GM12865 (cell line): ENCODE results near the gene GPR119.

Experiments
- DNase-seq: peaks from one replicate; pipeline ENCODE4 v3.0.0; 2010; ENCODE audit warnings: low read depth
- H3K4me3 ChIP-seq: 2 replicates; pipeline ENCODE4 v1.5.1; 2011; ENCODE audit warnings: mild to moderate bottlenecking, low read depth, low read length, control low read depth
- TF ChIP-seq, protein P1 (sequence below): IDR thresholded peaks from 2 replicates; pipeline ENCODE4 v1.5.1; 2011; ENCODE audit warnings: low read length, control low read depth, low read depth, inconsistent platforms; ENCODE audit not compliant: insufficient read depth; ENCODE audit errors: missing control alignments

Gene GPR119

GRCh38 chrX:130415201-130415600 is 29.7 kb upstream of the GPR119 start:
- no peak for DNase-seq
- TF ChIP-seq, protein P1, sequence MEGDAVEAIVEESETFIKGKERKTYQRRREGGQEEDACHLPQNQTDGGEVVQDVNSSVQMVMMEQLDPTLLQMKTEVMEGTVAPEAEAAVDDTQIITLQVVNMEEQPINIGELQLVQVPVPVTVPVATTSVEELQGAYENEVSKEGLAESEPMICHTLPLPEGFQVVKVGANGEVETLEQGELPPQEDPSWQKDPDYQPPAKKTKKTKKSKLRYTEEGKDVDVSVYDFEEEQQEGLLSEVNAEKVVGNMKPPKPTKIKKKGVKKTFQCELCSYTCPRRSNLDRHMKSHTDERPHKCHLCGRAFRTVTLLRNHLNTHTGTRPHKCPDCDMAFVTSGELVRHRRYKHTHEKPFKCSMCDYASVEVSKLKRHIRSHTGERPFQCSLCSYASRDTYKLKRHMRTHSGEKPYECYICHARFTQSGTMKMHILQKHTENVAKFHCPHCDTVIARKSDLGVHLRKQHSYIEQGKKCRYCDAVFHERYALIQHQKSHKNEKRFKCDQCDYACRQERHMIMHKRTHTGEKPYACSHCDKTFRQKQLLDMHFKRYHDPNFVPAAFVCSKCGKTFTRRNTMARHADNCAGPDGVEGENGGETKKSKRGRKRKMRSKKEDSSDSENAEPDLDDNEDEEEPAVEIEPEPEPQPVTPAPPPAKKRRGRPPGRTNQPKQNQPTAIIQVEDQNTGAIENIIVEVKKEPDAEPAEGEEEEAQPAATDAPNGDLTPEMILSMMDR: no peak
- no peak overlapping the region for H3K4me3 ChIP-seq

- TF ChIP-seq, protein P1: no peak
- no peak for DNase-seq
Measured at GRCh38 chrX:130414800-130415199, 29.3 kb upstream of the GPR119 start.

GRCh38 chrX:130413415-130413814 is 27.9 kb upstream of the GPR119 start:
- H3K4me3 ChIP-seq: no peak overlapping the region
- no peak for DNase-seq
- TF ChIP-seq, protein P1: no peak

More at GRCh38 chrX:130414800-130415199, 29.3 kb upstream of the GPR119 start:
- no peak overlapping the region for H3K4me3 ChIP-seq

DNA sequence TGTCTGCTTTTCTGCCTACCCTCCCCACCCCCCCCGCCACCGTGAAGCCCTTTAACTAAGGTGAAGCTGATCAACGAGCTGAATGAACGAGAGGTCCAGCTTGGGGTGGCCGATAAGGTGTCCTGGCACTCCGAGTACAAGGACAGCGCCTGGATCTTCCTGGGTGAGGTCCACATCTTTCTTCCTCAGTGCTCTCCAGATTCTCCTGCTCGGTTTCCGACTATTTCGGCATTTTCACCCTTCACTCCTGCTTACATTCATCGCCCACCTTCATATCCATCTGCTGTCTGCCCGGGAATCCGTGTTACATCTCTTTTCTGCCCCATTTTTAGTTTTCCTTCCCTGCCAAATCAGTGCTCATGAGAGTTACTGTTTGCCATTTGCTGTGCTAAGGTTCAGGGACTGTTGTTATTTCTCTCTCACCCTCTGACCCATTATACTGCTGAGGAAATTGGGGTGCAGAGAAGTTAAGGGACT is 16.8 kb upstream of the GPR119 start:
- peak overlapping the region; percentile 72 for H3K4me3 ChIP-seq
- DNase-seq: no peak
- TF ChIP-seq, protein P1: no peak

GRCh38 chrX:130401415-130402207 is 16.1 kb upstream of the GPR119 start, which contains the start of gene RBMX2:
TSS of gene RBMX2 (plus strand) at chrX:130401987. CDS start at chrX:130402033, 46 bp downstream.
- H3K4me3 ChIP-seq: peak within 1 kb of the TSS; percentile 72
- TF ChIP-seq, protein P1: no peak
- peak; percentile 84 for DNase-seq

DNA sequence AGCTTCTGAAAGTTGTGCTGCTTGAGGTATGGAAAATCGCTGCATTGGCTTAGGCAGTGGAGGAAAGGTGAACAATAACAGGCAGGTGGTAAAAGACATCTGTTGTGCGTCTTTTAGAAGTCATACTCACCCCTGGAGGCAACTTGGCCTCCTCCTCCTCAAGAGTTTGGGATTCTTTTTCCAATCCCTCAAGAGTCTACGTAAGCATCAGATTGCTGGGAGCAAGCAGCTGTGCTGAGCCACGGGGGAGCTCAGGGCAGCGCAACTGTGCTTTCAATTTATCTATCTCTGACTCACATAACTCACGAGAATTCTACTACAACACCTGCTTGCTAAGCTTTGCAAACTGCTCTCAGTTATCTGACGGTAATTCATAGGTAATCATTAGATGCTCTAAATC is 9.9 kb upstream of the GPR119 start:
- DNase-seq: no peak
- H3K4me3 ChIP-seq: no peak overlapping the region
- TF ChIP-seq, protein P1: no peak
